Measurements from ENCODE around the gene WBP2.

WBP2 gene

DNA sequence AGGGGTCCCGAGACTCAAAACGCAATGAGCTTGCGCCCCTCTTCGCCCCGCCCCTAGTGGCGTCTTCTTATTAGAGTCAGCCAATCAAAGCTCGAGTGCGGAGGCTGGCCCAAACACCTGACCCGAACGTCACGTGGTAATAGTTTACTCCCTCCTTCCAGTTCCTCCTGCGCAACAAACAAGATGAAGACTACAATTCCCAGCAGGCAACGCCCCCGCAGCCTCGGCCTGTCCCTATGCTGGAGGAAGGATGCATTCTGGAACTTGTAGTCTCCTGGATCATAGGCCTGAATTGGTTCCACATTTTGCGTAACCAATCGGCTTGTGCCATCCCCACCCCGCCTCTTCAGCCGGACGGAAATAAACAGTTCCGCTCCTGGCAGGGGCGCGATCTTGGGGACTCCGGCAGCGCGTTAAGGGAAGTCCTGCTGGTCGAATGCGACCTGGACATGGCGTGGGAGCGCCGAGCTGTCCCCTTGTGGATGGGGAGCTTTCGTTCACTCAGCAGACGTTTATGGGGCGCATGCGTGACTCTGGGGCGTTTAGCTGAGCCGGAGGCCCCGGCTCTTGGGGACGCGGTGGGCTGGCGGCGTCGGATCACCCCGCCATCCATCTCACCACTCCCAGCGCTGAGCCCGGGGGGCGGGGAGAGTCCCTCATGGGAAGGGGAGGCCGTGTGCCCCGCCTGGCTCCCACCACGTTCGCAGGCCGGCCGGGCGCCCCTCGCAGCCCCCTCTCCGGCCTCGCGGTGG lies at the start of gene WBP2:
Gene WBP2 (minus strand): TSS at position 26 of the 752 bp plus-strand sequence. CDS start 38 bp downstream, outside the sequence.
- peak; percentile 95 to 96 for DNase-seq (ENCODE audit: low read depth in 2 of 2)

GRCh38 chr17:75902406-75902805 lies 47.3 kb upstream of the WBP2 start:
- no peak for DNase-seq (ENCODE audit: low read depth in 2 of 2)

- DNase-seq (ENCODE audit: low read depth in 2 of 2) = no peak
Observed at GRCh38 chr17:75901727-75902126, 46.6 kb upstream of the WBP2 start.

DNA sequence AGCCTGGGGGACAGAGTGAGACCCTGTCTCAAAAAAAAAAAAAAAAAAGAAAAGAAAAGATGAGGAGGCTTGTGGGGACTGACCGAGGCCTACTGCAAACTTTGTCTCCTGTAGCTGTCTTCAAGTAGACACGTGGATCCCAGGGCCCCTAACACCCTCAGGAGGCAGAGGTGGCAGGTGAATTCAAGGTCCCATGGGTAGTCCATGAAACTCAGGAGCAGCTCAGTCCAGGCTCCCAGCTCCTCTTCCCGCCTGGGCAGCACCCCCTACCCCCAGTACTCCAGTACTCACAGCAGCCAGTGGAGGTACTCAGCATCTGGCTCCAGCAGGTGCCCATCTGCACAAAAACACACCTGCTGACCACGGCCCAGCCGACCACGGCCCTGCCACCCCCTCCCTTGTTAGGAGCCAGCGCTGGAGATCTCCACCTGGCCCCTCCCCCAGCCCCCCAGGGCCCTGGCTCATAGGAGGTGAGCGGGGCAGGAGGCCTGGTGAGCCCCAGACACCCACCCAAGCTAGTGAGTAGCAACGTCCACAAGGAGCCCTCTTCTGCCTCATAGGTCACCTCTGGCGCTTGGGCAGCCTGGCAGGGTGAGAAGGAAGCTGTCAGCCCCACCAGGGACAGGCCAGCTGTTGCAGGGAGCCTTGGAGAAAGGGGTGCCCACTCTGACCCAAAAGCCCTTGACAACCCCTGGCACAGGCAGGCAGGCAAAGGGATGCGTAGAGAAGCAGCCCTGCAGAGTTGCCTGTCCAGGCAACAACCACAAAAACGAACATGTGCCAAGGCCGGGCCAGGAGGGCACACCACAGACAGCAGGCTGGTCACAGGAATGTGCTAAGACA lies 45.8 kb upstream of the WBP2 start:
- no peak for DNase-seq (ENCODE audit: low read depth in 2 of 2)

DNA sequence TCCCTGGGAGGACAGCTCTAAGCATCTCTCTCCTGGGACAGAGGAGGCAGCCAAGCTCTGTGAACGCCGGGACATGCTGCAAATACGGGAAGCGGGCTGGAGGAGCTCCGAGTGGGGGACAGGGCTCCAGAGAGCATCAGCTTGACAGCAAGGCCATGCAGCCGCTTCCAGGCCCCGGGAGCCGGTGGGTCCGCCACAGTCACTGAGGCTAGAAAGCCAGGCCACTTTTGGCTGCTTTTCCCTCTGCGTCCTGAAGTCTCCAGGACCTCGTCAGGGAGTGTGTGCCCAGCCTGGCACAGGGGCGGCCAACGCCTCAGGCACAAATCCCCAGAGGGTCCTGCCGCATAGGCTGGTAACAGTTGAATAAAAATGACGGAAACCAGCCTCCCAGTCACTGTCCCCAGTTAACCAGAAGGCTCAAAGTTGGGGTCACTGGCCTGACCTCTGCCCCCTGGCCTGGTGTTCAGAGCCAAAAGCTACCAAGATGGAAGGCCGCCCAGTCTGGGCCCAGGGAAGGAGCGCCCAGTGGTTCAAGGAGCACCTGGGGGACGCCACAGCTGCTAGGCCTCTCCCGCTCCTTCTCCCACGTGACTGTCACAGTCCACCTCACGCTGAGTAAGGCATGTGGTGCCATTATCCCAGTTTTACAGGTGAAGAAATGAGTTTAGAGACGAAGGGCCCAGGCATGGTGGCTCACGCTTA lies 44.8 kb upstream of the WBP2 start:
- no peak for DNase-seq (ENCODE audit: low read depth in 2 of 2)

- no peak for DNase-seq (ENCODE audit: low read depth in 2 of 2)
Observed at GRCh38 chr17:75899353-75899752, 44.2 kb upstream of the WBP2 start.

DNA sequence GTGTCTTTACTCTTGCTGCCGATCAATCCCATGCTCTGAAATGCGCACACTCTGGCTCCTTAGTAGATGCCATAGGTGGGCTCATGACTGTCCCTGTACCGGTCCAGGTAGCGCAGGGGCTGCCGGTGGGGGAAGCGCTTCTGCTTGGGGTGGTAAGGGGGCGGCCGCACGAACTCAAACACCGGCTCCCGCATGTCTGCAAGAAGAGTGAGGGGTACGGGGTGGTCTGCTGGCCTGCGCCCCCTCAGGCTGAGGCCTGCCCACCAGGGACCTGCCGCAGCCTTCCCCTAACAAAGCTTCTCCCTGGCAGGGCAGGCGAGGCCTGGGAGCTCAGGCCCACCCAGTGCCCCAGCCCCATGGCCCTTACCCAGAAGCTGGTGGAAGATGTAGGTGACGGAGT lies 43.7 kb upstream of the WBP2 start:
- DNase-seq (ENCODE audit: low read depth in 2 of 2) = no peak

GRCh38 chr17:75898065-75898464 lies 42.9 kb upstream of the WBP2 start:
- no peak for DNase-seq (ENCODE audit: low read depth in 2 of 2)

- no peak for DNase-seq (ENCODE audit: low read depth in 2 of 2)
Observed at GRCh38 chr17:75897160-75898019, 42.3 kb upstream of the WBP2 start.

DNA sequence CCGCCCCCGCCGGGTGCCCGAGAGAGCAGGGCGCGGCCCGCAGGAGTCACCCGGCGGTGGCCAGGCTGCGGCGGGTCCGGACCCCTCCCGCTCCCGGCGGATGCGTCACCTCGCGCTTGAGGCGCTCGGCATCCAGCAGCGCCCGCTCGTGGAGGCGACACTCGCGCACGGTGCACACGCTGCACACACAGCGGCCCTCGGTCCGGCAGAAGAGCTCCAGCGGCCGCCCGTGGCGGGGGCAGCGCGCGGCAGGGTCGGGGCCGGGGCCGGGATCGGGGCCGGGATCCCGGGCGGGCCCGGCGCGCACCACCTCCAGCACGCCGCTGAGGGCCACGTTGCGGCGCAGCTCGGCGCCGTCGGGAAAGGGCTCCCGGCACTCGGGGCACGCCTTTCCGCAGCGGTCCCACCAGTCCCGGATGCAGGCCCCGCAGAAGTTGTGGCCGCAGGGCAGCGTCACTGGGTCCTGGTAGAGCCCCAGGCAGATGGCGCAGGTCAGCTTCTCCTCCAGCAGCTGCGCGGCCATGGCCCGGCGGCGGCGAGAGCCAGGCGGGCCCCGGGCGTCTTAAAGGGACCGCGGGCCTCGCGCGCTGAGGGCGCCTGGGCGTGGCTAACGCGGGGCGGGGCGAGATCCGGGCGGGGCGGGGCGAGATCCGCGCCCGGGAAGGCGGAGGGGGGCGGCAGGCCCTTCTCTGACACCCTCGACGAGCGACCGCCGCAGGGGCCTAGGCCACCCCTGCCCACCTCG lies 41.5 kb upstream of the WBP2 start, which contains the start of gene TRIM65:
Gene TRIM65 (minus strand): TSS at position 537 of the 745 bp plus-strand sequence. CDS start 14 bp downstream, at position 523.
- peak; percentile 71 to 72 for DNase-seq (ENCODE audit: low read depth in 2 of 2)

DNA sequence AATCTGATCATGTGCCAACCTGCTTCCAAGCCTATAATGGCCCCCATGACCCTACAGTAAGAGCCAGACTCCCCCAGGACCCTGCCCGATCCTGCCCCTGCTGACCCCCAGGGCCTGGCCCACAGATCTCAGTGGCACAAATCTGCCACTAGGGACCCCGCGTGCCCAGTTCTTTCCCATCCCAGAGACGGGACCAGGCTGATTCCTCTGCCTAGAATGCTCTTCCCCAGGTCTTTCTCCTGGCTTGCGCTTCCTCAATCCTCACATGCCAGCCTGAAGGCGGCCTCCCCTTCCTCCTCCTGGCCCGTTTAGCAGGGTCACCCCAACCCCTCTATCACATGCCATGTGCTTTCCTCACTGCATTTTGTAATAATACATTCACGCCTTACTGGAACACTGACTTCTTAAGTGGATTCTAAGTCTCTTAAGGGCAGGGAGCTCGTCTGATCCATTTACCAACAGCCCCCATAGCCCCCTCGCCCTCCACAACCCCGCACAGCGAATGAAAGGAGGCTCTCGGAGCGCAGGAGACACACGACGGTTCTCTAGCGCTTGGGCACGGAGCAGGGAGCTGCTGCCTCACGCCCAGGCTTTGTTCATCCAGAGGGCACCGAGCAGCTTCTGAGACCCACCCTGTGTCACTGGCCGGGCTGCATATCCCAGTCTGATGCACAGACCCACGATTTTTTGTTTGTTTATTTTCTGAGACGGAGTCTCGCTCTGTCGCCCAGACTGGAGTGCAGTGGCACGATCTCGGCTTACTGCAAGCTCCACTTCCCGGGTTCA lies 40.4 kb upstream of the WBP2 start:
- no peak for DNase-seq (ENCODE audit: low read depth in 2 of 2)

DNA sequence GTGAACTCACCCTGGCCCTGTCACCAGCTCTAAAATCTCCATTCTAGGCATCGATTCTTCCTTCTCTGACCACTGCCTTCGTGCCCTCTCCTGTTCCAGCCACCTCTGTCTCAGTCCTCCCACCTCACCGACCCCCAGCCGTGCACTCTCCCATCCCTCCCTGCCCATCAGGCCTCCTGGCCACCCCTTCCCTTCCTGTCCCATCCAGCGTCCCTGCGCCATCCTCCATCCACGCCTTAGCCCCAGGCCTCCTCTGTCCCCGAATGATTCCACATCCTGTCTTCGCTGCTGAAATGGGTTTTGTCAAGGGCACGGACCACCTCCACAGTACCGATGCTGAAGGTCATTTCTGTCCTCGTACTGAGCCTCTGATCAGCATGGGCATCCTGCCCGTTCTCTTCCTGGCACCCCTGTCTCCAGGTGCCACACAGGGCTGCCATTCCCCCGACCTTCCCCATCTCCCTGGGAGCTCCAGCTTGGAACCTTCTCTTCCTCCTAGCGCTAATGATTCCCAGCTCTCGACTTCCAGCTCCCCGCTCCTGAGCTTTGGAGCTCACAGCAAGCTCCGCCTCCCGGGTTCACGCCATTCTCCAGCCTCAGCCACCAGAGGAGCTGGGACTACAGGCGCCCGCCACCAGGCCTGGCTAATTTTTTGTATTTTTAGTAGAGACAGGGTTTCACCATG lies 39.1 kb upstream of the WBP2 start:
- DNase-seq (ENCODE audit: low read depth in 2 of 2) = no peak

DNA sequence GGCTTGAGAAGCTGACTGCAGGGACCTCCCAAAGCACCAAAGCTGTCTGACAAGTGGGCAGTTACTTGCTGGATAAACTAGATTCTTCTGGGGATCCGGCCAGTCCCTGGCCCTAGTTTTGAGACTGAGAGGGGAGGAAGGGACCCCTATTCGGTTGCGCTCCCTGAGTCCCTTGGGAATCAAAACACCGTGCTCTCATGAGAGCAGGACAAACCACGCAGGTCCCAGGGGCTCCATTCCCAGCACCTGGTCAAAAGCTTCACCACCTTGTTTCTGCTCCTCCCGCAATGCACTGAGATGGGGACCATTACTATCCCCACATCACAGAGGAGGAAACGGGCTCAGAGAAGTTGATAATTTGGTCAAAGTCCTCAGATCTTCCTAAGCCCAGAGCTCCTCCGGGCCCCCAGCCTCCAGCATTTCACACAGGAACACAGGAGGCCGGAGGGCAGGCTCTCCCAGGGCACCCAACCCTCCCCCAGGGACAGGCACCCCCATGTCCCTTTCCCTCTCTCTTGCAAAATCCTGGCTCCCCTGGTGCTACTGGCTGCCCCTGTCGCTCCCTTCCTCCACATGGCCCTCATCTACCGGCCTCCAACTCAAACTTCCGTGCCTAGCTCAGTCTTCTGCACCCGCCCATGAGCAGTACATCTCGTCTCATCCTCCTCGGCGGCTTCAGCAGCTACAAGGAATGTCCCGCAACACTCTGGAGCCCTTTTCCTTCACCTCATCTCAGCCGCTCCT lies 38.3 kb upstream of the WBP2 start:
- no peak for DNase-seq (ENCODE audit: low read depth in 2 of 2)

DNA sequence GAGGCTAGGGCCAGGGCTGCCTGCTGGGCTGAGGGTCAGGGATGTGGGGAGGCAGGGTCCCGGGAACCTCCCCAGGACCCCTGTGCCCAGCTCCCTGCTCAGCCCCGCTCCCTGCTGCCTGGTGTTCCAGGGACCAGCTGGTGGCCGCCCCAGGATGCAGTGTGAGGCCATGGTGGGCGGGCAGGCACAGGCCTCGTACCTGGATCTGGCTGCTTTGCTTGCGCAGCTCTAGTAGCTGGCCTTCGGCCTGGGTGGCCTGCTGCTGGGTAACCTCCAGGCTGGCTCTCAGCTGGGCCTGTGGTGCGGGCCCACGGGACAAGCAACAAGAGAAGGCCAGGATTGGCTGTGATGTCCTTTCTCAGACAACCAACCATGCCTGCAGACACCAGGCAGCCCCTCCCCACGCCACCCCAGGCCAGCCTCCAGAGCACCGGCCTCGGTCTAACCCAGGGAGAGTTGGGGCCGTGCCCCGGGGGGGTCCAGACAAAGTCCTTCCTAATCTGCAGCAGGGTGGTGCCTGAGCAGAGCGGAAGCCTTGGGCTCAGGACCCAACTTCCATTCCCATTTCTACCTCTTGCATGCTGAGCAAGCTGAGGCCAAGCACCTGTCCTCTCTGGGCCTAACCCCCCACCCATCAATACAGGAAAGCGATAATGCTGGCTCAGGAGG lies 37.6 kb upstream of the WBP2 start:
- DNase-seq (ENCODE audit: low read depth in 2 of 2) = no peak

DNA sequence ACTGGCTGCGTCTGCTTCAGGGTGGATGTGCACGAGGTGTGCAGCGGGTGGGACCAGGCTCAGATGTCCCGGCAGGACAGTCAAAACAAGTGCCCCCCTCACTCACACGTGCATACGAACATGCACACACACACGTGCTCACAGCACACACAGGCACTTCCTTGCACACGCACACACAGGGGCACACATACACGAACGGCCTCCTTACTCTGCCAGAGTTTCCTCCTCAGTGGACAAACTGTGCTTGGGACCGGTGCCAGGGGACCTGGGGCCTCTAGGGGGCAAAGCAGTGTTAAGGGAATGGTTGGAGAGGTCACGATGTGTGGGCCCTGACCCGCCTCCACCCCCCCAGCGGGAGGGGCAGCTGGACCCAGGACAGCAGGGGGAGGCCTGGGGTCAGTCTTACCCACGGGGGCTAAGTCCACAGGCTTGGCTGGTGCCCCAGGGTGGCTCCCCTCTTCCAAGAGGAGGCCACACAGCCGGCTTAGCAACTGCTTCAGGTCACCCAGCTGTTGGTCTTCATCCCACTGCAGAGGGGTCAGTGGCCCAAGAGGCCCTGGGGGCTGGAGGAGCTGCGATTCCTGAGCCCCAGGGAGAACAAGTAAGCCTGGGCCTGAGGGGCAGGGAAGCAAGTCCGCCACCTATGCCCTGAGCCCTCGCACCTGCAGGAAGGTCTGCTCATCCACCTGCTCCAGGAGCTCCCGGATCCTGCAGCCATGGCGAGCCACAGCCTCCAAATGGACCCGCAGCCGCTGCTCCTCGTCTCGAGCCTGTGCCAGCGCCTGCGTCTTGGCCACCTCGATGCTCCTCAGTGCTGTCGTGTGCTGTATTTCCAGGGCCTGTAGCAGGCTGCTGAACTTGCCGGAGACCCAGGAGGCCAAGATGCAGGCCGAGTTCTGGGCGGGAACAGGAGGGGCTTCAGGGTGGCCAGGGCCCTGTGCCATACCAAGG lies 36.7 kb upstream of the WBP2 start:
- no peak for DNase-seq (ENCODE audit: low read depth in 2 of 2)

GRCh38 chr17:75891022-75891604 lies 36.0 kb upstream of the WBP2 start:
- no peak for DNase-seq (ENCODE audit: low read depth in 2 of 2)
